ENCODE measurements around the gene TMEM145.

DNA sequence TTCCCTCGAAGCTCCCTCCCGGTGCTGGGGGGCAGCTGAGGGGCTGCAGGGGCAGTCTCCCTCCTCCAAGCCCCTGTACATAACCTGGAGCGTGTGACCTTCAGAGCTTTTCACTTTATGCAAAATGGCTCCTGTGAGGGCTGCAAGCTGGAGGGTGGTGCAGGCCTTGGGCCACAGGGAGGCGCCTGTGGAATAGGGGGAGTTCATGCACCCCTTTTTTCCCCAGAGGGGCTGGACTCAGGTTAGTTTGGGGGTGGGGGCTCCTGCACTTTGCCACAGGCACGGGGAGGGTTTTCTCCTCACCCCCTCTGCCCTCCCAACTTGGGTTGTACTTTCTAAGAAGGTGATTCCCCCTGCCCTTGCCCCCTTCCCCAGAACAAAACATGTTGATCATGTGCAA lies 17.8 kb upstream of the TMEM145 start:
- TF ChIP-seq CTCF (IDR thresholded peaks at IDR 0.05; ENCODE audit: low read depth, low read length, poor library complexity, severe bottlenecking) (no peak), EZH2phosphoT487 (IDR thresholded peaks at IDR 0.05; ENCODE audit: borderline replicate concordance, low read length) (no peak)
